Calu3 (cell line): ENCODE results near the gene TXNDC2. TPM values are rescaled to one million over a fixed set of nuclear protein-coding genes. Genes with fewer than 3 reads are reported as not detected.
A peak's percentile ranks its signal among the peaks of the same experiment; 100 is the strongest.

Source experiments
- BruUV-seq: library from RNA; stranded (reverse); fragments of 400-500 nt; replicated peaks from 2 replicates; lab custom pipeline; 2021; lab: Mats Ljungman, UMichigan
- CTCF ChIA-PET: fragments of 300-600 bp; sonication (Branson Sonifier 250); formaldehyde crosslinking; loops from one replicate; lab custom pipeline; 2022; ENCODE audit warnings: antibody characterized with exemption; lab: Charles Lee
- DNase-seq: peaks from one replicate; pipeline ENCODE4 v3.0.0; 2022
- H3K27ac Mint-ChIP-seq: one replicate; pipeline ENCODE4 v1.8.0; 2022; ENCODE audit warnings: mixed read lengths; ENCODE audit not compliant: unreplicated experiment
- H3K27me3 Mint-ChIP-seq: one replicate; pipeline ENCODE4 v1.8.0; 2022; ENCODE audit warnings: mixed read lengths; ENCODE audit not compliant: unreplicated experiment
- H3K36me3 Mint-ChIP-seq: one replicate; pipeline ENCODE4 v1.8.0; 2022; ENCODE audit warnings: mild to moderate bottlenecking, moderate library complexity, mixed read lengths; ENCODE audit not compliant: insufficient read depth, unreplicated experiment
- H3K4me1 Mint-ChIP-seq: one replicate; pipeline ENCODE4 v1.8.0; 2022; ENCODE audit warnings: mild to moderate bottlenecking, low read depth, mixed read lengths; ENCODE audit not compliant: unreplicated experiment
- H3K4me3 Mint-ChIP-seq: one replicate; pipeline ENCODE4 v1.8.0; 2022; ENCODE audit warnings: mild to moderate bottlenecking, low read depth, moderate library complexity, mixed read lengths; ENCODE audit not compliant: unreplicated experiment
- H3K9me3 Mint-ChIP-seq: one replicate; pipeline ENCODE4 v1.8.0; 2022; ENCODE audit warnings: low read depth, mixed read lengths; ENCODE audit not compliant: unreplicated experiment
- CTCF ChIP-seq: fragments of 200-600 bp; IDR thresholded peaks from one replicate; pipeline ENCODE4 v1.8.0; 2022; ENCODE audit warnings: antibody characterized with exemption; ENCODE audit not compliant: unreplicated experiment
- intact Hi-C: fragments of 100-400 bp; cut with micrococcal nuclease; formaldehyde crosslinking; loops from one replicate; pipeline ENCODE4 v1.10.0; 2022; ENCODE audit not compliant: unreplicated experiment
- total RNA-seq: library from RNA; stranded (reverse); gene quantifications from 2 replicates; pipeline ENCODE4 v1.2.3, GENCODE V29; 2022

TXNDC2 gene
- total RNA-seq, 1 experiment from 2014 or later: not detected

- CTCF ChIA-PET: no interaction called here
- BruUV-seq: no TSS peak
- H3K27me3 Mint-ChIP-seq: no peaks in the 10 kb centered on the region
- intact Hi-C loops: loop anchor here (10.0 kb wide), 2 partner anchors 141 to 331 kb away; no protein-coding TSS in a partner anchor
- H3K36me3 Mint-ChIP-seq: no peaks in the 10 kb centered on the region
- H3K27ac Mint-ChIP-seq: no peak overlapping the region
- TF ChIP-seq CTCF: no peak
- H3K4me1 Mint-ChIP-seq: peaks cover 38% of the 10 kb centered on the region
- no peaks in the 10 kb centered on the region for H3K9me3 Mint-ChIP-seq
- no peak for DNase-seq
- H3K4me3 Mint-ChIP-seq: no peak overlapping the region
These were observed 40.0 kb downstream of the TXNDC2 start for GRCh38 chr18:9925795-9926194.

GRCh38 chr18:9926223-9926894, 40.6 kb downstream of the TXNDC2 start:
- Mint-ChIP-seq H3K36me3 (no peaks in the 10 kb centered on the region), H3K4me1 (peaks cover 38% of the 10 kb centered on the region), H3K27ac (no peak overlapping the region), H3K9me3 (no peaks in the 10 kb centered on the region), H3K4me3 (no peak overlapping the region), H3K27me3 (no peaks in the 10 kb centered on the region)
- BruUV-seq: no TSS peak
- CTCF ChIA-PET: interaction anchor here (0.7 kb wide), 1 partner anchor 13 kb away, joined by 3 read pairs; the partner anchor contains the start of gene VAPA
- TF ChIP-seq CTCF: no peak
- DNase-seq: no peak
- intact Hi-C loops: loop anchor here (10.0 kb wide), 2 partner anchors 142 to 332 kb away; no protein-coding TSS in a partner anchor

- Mint-ChIP-seq H3K27me3 (no peaks in the 10 kb centered on the region), H3K4me1 (peaks cover 44% of the 10 kb centered on the region), H3K27ac (peak overlapping the region; percentile 25), H3K4me3 (no peak overlapping the region), H3K36me3 (no peaks in the 10 kb centered on the region), H3K9me3 (no peaks in the 10 kb centered on the region)
- BruUV-seq: no TSS peak
- no peak for TF ChIP-seq CTCF
- intact Hi-C loops: loop anchor here (10.0 kb wide), 2 partner anchors 142 to 332 kb away; no protein-coding TSS in a partner anchor
- CTCF ChIA-PET: interaction anchor here (0.7 kb wide), 1 partner anchor 13 kb away, joined by 3 read pairs; the partner anchor contains the start of gene VAPA
- DNase-seq: no peak
These were observed 41.2 kb downstream of the TXNDC2 start for GRCh38 chr18:9926977-9927376.

GRCh38 chr18:9927392-9928063, 41.8 kb downstream of the TXNDC2 start:
- TF ChIP-seq CTCF: no peak
- intact Hi-C loops: loop anchor here (10.0 kb wide), 2 partner anchors 143 to 333 kb away; no protein-coding TSS in a partner anchor
- peaks cover 3% of the 10 kb centered on the region for H3K36me3 Mint-ChIP-seq
- BruUV-seq: no TSS peak
- no peaks in the 10 kb centered on the region for H3K27me3 Mint-ChIP-seq
- no peak for DNase-seq
- H3K4me3 Mint-ChIP-seq: no peak overlapping the region
- CTCF ChIA-PET: interaction anchor here (0.6 to 0.7 kb wide), 4 partner anchors 14 to 593 kb away, joined by 3 to 5 read pairs (median 4); partner anchors contain the start of genes TWSG1 and VAPA
- peak overlapping the region; percentile 25 for H3K27ac Mint-ChIP-seq
- peaks cover 49% of the 10 kb centered on the region for H3K4me1 Mint-ChIP-seq
- H3K9me3 Mint-ChIP-seq: no peaks in the 10 kb centered on the region
